Measurements from ENCODE around the gene ZMYM2.
"Not testable (repeated sequence)": the region's sequence is repeated elsewhere in the genome, so short reads cannot be mapped to it uniquely, and the experiment has no call there.

Gene ZMYM2

GRCh38 chr13:19958155-19959111 lies at the start of gene ZMYM2:
ZMYM2 (plus strand) TSS chr13:19958727; CDS start chr13:19993073, 34,346 bp downstream.
- DNase-seq (ENCODE audit: low read depth), result peak; percentile 65

DNA sequence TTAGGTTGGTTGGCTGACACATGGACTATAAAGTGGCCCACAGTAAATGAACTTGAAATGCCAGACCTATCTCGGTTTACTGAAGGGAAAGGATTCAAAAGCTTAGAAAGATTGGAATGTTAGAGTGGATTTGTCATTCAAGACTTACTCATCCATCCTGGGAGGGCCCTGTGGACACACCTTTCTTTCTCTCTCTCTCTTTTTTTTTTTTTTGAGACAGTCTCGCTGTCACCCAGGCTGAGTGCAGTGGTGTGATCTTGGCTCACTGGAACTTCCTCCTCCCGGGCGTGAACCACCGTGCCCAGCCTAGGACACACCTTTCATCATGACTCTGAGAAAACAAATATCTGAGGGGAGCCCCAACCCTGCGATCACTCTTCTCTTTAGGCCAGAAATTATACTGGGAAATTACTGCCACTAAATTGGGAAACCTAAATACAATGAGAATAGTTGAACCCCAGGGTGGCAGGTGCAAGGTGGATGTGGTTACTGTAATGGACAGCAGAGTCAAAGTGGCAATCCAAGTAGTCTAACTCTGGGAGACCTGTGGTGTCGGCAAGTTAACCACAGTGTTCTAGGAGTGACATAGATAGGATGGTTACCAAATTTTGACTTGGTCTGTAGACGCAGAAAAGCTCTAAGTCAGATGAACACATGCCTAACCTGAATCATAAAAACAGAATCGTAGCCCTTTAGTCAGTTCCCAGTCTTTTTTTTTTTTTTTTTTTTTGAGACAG lies 48.0 kb upstream of the ZMYM2 start:
- DNase-seq (ENCODE audit: low read depth), result no peak

DNA sequence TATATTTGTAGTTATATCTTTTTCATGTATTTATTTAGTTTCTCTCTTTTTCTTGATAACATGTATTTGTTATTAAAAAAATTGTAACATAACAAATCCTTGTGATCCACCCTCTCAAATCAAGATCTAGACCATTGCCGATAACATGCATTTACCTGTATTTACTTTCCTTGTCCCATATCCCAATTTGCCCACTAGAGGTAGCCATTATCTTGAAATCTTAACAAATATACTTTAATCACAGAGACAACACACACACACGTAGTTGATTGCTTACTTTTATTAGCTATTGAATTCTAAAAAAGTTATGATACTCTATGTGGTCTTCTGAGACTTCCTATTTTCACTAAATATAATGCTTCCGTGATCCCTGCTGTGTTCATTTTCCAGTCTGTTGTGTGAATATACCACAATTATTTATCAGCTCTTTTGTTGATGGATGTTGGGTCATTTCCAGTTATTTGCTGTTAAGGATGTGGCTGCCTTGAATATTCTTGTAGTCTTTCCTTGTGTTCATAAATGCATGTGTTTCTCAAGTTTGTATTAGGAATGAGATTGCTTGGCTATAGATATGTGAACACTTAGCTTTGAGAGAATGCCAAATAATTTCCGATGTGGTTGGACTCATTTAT lies 31.3 kb upstream of the ZMYM2 start:
- no peak for DNase-seq (ENCODE audit: low read depth)

GRCh38 chr13:19940106-19940505 lies 18.4 kb upstream of the ZMYM2 start:
- no peak for DNase-seq (ENCODE audit: low read depth)

- no peak for DNase-seq (ENCODE audit: low read depth)
These were observed 8.2 kb upstream of the ZMYM2 start for GRCh38 chr13:19950374-19950773.

DNA sequence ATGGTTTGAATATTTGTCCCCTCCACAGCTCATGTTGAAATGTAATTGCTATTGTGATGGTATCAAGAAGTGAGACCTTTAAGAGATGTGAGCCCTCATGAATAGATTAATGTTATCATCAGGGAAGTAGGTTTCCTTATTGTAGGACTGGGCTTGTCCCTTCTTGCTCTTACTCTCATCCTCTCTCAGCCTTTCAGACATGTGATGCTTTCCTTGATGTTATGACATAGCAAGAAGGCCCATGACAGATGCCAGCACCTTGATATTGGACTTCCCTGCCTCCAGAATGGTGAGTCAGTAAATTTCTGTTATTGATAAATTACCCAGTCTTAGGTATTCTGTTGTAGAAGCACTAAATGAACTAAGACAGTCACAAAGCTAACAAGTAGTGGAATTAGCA lies 5.7 kb upstream of the ZMYM2 start:
- DNase-seq (ENCODE audit: low read depth), result no peak

DNA sequence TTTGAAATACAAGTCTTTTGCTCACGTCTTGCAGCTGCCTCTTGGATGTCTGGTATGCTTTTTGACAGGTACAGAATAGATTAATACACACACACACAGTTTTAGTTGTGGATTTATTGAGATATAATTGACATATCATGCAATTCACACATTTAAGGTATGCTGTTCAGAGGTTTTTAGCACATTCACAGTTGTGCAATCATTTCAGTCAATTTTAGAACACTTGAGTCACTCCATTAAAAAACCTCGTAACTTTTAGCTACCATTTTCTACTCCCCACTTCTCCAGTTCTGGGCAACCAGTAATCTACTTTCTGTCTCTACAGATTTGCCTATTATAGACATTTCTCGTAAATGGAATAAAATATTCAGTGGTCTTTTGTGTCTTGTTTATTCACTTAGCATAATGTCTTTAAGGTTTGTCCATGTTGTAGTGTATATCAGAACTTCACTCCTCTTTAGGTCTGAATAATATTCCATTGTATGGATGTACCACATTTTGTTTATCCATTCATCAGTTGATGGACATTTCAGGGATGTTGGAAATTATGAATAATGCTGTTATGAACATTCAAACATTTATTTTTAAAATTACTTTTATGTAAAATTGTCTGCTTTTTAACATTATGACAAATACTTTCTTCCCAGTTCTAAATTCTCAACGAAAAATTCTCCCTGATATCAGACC lies 2.5 kb upstream of the ZMYM2 start:
- no peak for DNase-seq (ENCODE audit: low read depth)

DNA sequence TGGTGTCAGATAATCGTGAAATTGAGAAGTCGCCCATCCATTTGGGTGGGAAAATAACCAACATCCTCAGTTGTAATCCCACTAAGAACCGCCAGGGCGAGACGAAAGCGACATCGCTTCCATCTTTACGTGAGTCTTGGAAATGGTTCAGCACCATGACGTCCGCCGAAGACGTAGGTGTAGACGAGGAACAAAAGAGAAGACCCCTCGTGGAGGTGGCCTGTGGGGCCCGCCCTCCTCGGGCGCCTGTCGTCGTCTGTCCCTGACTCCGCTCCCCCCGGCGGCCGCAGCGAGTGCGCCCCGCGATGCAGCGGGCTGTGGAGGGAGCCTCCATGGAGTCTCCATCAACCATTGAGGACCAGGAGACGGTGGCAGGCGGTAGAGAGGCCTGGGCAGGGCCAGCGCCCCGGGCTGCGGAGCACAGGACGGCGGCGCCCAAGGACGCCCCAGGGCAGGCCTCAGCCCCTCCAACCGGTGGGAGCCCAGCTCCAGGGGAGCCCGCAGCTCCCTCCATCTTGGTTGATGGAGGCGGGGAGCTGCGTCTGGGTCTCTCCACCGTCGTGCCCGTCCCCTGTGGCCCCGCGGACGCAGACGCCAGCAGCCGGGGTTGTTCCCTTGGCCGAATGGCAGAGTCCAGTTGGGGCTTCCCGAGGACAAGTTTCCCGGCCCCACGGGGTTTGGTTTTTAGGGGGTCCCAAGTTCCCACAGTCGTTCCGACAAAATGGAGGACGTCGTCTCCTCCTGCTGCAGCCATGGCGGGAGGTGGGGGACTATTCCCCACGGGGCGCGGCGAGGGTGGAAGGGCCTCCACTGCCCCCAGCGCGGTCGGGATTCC lies 990 bp upstream of the ZMYM2 start:
- no peak for DNase-seq (ENCODE audit: low read depth)

DNA sequence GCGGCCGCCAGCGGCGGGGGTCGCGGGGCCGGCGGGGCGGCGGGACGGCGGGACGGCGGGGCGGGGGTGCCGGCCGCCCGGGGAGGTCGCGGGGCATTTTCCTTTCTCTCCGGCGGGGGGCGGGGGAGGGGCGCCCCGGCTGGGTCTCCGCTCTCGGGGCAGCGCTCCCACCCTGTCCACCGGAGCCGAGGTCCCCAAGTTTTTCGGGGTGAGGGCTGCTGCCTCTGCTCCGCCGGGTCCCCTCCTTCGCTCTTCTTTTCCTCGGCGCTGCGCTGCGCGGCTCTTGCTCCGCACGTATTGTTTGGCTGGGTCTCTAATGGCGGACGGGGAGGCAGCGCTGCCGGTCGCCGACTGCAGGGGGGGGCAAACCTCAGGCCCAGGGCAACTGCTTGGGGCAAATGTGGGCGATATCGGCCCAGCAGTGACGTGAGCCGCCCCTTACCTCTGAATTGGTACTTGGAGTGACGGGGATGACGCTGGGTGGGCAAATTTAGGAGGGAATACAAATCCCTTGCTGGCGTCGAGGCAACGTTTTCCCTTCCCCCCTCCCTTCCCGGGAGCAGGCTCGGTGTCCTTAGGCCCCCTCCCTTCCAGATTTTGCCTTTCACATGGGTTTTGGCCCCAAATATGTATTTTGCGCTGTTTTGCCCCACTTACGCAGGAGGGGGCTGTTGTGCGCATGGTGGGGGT lies 759 bp downstream of the ZMYM2 start:
- no peak for DNase-seq (ENCODE audit: low read depth)

DNA sequence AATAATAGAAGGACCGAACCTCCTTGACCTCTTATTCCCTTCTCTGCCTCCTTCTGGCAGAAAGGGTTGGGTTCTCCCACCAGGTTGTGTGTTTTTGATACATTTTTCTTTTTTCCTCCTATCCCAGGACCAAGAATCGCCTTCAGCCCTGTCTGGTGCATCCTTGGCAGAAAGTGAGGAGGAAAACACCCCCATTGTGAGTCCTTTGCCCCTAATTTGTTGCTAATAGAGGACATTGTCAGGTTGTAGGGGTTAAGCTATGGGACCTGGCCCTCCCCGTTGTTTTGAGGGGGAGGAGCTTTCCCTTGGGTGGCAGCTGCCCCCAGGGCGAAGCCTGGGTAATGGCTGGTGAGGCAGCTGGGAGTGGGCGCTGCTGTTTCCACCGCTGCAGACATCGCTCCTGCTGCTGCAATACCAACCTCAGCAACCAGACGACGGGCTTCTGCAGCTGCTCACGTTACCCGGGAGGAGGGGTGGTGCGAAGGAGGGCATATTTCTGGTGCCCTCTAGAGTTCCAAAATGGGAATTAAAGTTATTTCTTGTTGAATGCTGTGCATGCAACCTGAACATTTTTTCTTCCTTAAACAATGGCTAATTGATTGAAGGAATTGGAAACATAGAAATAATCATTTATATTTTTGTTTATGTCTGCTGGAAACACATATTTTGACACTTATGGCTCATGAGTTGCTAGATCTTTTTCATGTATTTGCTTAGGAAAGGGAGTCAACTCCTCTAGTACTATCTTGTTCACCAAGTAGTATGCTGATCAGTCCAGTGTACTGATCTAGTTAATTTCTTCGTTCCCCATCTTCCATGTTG lies 1.5 kb downstream of the ZMYM2 start:
- no peak for DNase-seq (ENCODE audit: low read depth)

- DNase-seq (ENCODE audit: low read depth), result no peak
These were observed 2.1 kb downstream of the ZMYM2 start for GRCh38 chr13:19960653-19960976.

GRCh38 chr13:19961489-19961888 lies 3.0 kb downstream of the ZMYM2 start:
- DNase-seq (ENCODE audit: low read depth), result no peak

DNA sequence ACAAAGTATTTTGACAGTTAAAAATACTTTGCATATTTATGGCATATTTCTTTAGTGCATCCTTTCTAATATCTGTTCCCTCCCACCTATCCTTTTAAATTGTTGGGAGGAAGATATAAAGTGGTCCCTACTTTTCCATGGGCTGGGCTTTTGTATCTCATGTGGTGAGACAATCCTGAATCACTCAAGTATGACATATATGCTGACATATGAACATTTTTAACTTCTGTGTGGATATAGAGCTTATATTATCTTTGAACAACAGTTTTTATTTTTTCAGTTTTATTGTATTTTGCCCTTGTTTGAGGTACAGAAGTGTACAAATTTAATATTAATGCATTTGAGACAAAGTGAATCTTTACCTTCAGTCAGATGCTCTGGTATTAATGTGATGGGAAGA lies 3.4 kb downstream of the ZMYM2 start:
- no peak for DNase-seq (ENCODE audit: low read depth)

DNA sequence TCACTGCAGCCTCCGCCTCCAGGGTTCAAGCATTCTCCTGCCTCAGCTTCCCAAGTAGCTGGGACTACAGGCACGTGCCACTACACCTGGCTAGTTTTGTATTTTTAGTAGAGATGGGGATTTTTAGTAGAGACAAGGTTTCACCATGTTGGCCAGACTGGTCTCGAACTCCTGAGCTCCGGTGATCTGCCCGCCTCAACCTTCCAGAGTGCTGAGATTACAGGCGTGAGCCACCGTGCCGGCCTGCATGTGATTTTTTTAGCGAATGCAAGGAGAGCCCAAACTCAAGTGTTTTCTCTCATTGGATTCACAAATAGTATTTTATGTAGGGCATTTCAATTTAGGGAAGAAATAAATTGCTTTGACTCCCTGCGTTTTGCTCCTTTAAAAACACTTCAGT lies 4.4 kb downstream of the ZMYM2 start:
- DNase-seq (ENCODE audit: low read depth), result no peak

DNA sequence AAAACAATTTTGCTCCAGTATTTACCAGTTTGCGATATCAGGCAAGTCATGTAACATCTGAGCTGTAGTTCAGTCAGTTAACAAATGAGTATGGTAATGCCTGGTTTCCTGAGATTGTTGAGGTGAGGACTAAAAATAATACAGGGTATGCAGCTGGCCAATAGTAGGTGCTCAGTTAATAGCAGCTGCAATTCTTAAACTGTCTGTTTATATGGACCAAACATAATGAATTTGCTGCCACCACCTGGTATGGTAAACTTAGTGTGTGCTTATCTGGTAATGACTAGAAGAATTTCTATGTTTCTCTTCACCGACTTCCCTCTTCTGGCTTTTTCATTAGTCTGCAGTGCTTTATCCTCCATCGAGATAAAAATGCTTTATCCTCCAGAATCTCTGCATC lies 9.1 kb downstream of the ZMYM2 start:
- DNase-seq (ENCODE audit: low read depth), result no peak

GRCh38 chr13:19974498-19975009 lies 16.0 kb downstream of the ZMYM2 start:
- DNase-seq (ENCODE audit: low read depth), result not testable (repeated sequence)

GRCh38 chr13:19978831-19979437 lies 20.4 kb downstream of the ZMYM2 start:
- no peak for DNase-seq (ENCODE audit: low read depth)

DNA sequence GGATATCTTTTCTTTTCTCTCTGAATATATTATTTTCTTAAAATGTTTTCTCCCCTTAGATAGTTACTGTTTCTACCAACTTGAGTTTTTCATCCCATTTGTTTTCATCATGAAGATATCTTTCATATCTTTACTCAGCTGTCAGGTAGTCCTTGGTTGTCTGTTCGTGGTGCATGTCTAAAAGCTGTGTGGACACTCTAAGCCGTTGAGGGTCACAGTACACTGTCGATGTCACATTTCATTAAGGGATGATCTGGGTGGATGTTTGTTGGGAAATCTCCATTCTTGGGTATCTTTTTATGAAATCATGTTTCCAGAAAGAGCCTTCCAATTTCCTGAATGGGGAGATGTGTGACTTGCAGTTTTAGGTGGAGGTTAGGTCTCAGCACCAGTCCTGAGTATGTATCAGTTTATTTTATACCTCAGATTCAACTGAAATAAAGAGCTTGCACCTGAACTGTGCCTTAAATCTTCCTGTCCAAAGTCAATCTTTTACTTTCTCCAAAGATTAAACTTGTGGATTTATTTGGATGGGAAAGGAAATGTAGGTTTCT lies 23.2 kb downstream of the ZMYM2 start:
- DNase-seq (ENCODE audit: low read depth), result no peak
